ENCODE data around the gene MDFIC2.
"Not testable (repeated sequence)": the region's sequence is repeated elsewhere in the genome, so short reads cannot be mapped to it uniquely, and the experiment has no call there.

The MDFIC2 gene

GRCh38 chr3:70312336-70312735, at the start of gene MDFIC2:
MDFIC2 (minus strand) TSS chr3:70312638; CDS start chr3:70311973, 665 bp downstream.
- DNase-seq: no peak

DNA sequence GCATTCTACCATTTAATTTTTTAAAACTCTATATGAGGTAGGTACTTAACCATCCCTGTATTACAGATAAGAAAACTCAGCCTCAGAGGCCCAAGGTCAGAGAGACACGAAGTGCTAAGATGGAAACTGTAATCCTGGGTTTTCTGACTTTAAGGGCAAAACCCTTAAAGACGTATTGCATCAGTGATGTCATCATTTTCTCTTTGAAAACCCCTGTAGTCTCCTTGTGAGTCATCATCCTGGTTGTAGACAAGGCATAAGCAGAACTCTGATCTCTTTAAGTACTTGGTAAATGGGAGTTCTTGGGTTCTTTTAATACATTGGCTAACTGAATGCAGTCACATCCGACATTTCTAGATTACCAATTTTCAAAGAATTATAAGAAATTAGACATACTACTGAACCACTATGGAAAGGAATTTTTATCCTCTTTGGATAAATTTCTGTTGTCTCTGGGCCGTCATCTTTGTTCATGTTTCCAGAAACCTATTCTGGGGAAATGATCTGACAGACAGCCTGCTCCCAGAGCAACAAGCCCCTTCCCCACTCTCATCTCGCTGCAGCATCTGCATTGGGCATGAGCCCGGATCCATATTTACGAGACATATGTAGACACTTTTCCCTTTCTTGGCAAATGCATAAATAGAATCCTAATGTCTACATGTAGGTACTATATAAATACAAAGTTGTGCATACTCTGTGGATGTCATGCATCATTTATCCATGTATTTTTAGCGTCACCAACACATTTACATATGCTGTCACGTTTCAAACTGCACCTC, 48.7 kb upstream of the MDFIC2 start:
- DNase-seq: no peak

DNA sequence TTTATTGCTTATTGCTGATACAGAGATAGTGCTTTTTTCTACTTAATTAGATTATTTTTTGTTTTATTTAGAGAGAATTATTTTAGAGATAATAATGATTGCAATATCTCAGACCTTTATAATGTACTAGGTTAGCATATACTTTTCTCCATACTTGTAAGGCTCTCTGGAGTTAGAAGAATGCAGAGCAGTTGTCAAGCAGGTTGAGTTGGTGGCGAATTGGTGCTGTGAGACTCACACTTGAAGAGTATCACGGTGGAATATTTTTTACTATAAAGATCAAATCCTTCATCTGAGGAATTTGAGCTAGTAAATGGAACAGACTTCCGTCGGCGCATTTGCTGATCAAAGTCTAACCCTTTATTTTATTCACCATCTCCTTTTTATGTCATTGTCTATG, 47.3 kb upstream of the MDFIC2 start:
- no peak for DNase-seq

GRCh38 chr3:70358978-70359580, 46.6 kb upstream of the MDFIC2 start:
- DNase-seq: peak in 2 of 3 experiments; percentile 13 to 64

DNA sequence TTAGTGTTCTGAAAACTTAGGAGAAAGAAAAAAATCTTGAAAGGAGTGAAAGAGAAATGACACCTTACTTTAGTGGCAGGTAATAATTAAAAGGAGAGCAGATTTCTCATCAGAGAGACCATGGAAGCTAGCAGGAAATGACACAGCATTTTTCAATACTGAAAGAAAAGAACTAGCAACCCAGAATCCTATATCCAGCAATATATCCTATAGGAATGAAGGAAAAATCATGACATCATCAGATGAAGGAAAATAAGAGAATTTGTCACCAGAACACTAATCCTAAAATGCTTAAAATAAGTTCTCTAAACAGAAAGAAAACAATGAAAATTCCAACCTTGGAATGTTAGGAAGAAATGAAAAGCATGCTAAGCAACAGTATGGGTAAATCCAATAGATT, 39.8 kb upstream of the MDFIC2 start:
- DNase-seq: no peak

DNA sequence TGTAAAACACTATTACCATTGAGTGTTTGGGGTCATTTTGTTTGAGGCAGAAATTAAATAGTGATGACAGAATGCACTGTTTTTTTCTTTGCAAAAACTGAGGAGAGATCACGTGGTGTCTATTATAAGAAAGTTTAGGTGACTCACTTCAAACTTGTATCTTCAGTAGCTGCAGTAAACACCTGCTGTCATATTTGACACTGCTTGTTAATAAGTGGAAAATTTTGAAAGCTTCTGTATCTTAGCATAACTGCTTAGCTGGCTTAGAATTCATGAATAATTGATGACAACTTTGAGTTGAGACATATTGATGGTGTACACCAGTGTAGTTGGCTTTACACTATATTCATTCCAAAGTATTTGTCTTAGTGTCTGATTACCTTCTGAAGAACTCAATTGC, 29.7 kb upstream of the MDFIC2 start:
- DNase-seq: no peak

DNA sequence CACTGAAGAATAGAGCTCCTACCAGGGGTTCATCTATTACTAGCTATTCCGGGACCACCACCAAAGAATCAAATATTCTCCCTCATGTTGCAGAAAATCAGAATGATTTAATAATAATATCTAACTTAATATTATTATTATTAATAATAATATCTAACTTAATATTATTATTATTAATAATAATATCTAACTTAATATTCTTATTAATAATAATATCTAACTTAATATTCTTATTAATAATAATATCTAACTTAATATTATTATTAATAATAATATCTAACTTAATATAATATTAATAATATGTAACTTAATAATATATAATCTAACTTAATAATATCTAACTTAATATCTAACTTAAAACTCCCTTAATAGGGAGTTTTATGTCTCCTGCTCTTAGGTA, 24.4 kb upstream of the MDFIC2 start:
- DNase-seq: not testable (repeated sequence)

DNA sequence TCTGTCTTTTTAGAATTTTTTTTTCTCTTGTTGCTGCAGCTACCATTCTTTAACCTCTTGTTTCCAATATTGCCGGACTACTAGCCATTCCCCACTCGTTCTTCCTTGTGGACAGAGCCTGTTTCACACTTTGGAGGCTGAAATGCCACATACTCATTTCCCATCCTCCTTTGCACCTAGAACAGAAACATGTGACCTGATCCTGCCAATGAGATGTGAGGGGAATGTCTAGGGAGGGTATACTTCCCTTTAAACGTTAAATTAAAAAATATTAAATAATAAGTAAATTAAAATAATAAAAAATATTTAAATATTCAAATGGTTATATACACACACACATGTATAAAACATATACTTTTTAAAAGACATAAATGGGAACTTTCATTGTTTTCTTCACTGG, 20.6 kb upstream of the MDFIC2 start:
- no peak for DNase-seq

DNA sequence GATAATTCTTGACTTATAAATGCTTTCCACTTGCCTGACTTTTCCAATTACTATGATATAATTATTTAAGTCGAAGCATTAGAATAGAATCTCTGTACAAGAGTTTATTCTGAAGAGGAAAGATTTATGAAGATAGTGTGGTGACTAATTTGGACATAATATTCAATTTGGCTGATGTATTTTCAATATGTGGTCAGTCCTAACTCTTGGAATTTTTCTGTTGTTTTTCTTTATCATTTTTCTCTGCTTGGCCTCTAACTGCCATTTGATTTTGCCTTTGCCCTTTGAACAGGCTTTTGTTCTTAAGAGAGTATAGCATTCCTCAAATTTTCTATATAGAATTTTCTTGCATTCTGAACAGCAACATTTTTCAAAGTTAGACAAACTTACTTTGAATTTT, 2.6 kb upstream of the MDFIC2 start:
- DNase-seq: no peak

GRCh38 chr3:70310809-70311208, 1.6 kb downstream of the MDFIC2 start:
- DNase-seq: no peak

GRCh38 chr3:70309591-70309990, 2.8 kb downstream of the MDFIC2 start:
- DNase-seq: no peak

GRCh38 chr3:70308760-70309159, 3.7 kb downstream of the MDFIC2 start:
- peak in 1 of 3 experiments; percentile 15 for DNase-seq

DNA sequence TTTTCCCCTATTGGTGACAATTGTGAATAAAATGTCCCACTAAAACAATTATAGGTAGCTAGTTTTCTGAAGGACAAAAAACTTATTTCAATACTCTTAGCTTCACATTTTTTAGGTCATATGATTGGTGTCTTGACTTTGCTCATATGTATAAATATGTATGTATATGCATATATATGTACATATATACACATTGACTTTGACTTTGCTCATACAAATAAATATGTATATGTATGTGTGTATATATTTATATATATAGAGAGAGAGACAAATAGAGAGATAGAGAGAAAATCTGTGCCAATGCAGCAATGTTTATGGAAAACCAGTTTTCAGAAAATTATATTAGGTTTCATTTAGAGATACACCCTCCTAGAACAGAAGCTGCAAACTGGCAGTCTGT, 5.7 kb downstream of the MDFIC2 start:
- no peak for DNase-seq

DNA sequence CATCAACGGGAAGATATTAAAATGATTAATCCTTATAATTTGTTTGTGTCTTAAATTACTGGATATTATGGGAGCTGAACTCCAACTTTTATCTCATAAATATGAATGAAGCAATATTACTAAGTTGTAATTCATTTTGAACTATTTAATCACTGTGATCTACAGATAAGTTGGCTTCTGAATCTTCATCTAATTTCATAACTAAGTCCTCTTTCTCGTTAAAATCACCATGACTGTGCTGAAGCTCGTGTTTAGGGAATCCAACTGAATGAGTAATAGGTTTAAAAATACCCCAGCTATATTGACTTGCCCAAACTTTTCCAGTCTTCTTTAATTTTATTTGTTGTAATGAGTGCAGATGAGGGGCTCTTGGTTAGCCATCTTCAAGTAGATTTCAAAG, 14.1 kb downstream of the MDFIC2 start:
- DNase-seq: no peak

- DNase-seq: no peak
Measured at GRCh38 chr3:70291097-70291482, 21.3 kb downstream of the MDFIC2 start.

DNA sequence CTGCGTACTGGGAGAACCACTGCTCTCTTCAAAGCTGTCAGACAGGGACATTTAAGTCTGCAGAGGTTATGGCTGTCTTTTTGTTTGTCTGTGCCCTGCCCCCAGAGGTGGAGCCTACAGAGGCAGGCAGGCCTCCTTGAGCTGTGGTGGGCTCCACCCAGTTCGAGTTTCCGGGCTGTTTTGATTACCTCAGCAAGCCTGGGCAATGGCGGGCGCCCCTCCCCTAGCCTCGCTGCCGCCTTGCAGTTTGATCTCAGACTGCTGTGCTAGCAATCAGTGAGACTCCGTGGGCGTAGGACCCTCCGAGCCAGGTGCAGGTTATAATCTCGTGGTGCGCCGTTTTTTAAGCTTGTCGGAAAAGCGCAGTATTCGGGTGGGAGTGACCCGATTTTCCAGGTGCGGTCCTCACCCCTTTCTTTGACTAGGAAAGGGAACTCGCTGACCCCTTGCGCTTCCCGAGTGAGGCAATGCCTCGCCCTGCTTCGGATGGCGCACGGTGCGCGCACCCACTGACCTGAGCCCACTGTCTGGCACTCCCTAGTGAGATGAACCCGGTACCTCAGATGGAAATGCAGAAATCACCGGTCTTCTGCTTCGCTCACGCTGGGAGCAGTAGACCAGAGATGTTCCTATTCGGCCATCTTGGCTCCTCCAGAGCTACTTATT, 21.9 kb downstream of the MDFIC2 start:
- DNase-seq: not testable (repeated sequence)

DNA sequence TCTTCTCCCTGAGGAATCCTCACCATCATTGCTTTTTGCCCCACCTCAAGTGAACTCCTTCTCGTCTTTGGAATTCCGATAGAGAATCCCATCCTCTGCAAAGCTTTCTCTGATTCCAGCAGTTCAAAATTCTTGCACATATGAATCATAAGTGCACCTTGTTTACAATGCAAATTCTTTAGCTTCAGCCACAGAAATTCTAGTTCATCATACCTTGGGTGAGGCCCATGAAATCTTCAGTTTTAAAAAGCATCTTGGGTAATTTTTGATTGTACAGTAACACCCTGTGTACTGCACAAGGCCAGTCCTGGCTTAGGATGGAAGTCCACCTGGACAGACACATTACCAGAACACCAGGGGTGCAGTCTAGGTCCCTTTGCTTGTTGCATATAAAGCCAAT, 30.8 kb downstream of the MDFIC2 start:
- DNase-seq: no peak

GRCh38 chr3:70277304-70277703, 35.1 kb downstream of the MDFIC2 start:
- DNase-seq: peak; percentile 12 to 92 (median 56)

- DNase-seq: peak in 1 of 3 experiments; percentile 56
Measured at GRCh38 chr3:70276901-70277300, 35.5 kb downstream of the MDFIC2 start.

DNA sequence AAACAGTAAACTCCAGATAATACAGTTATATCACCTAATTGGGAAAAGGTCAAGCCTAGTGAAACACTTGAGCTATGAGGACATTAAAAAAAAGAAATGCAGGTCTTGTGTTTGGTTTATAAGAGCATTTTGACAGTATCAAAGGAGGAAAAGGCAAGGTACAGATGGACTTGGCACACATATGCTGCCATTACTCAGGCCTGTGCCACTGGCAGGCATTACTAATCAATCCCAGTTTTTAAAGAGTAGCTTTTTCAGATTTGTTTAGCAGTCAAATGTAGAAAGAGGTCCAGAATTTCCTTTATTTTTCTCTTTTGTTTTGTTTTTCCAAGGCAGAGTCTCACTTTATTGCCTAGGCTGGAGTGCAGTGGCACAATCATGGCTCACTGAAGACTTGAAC, 38.9 kb downstream of the MDFIC2 start:
- DNase-seq: no peak

- DNase-seq: no peak
Measured at GRCh38 chr3:70272798-70273197, 39.6 kb downstream of the MDFIC2 start.

GRCh38 chr3:70264122-70264780, 48.2 kb downstream of the MDFIC2 start:
- peak in 1 of 3 experiments; percentile 3 for DNase-seq

DNA sequence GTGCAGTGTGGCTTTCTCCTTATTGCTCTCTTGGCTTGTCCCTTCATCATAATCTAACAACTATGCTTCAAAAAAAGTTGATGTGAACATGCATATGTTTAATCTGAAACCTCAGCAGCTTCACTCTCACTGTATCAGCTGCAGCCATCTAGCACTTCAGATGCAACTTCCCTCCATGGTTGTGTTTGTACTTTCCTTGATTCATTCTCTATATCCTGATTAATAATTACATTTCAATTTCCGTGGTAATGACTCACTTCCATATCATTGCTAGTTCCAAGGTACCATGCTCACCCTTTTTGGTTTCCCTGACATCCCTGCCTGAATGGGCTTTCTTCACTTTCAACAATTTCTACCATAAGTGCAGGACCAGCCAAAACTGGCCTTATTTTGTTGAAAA, 51.2 kb downstream of the MDFIC2 start:
- DNase-seq: no peak

DNA sequence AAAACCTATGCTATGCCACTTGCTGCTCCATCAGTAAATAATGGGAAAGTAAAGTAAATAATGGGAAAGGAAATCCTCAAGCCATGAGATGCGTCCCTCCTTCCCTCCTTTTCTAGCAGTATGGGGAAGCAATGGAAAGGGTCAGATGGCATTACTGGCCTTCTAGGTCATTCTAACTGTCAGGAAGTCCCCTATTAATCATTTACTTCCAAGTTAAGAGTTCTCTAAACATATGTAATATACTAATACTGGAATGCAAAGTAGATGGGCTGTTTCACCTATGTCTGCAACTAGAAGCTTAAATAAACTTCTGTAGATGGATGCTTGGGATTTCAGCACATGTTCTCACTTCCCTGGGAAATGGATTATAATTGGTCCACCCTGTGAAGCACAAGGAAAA, 55.9 kb downstream of the MDFIC2 start:
- no peak for DNase-seq
